Tibial nerve (tissue), 3 donors: ENCODE measurements around the gene ATP1A1.

ENCODE experiments used
- CTCF ChIP-seq, 5 experiments: fragments of 200-600 bp in 3 of 5; fragments of 450-650 bp in 2 of 5; sonication (generic) in 3 of 5; IDR thresholded peaks; one replicate each; pipeline ENCODE4 v1.5.1; 2016 to 2019; ENCODE audit warnings: antibody characterized with exemption in 5 of 5, mild to moderate bottlenecking in 3 of 5, moderate library complexity in 2 of 5
- POLR2A ChIP-seq, 2 donors: fragments of 450-650 bp; IDR thresholded peaks; one replicate each; pipeline ENCODE4 v1.6.1; 2017; ENCODE audit warnings: antibody characterized with exemption in 2 of 2, mild to moderate bottlenecking in 2 of 2, moderate library complexity in 2 of 2

GRCh38 chr1:116428576-116428975 lies 55.5 kb downstream of the ATP1A1 start:
- TF ChIP-seq CTCF (IDR thresholded peaks at IDR 0.05) (no peak), POLR2A (IDR thresholded peaks at IDR 0.05) (no peak)
